SK-N-SH (cell line): Measurements from ENCODE around the gene ABCA1.

ENCODE experiments used
- CTCF ChIP-seq: fragments of 200-600 bp; sonication (generic); IDR thresholded peaks from 2 replicates; pipeline ENCODE4 v1.6.1; 2017; ENCODE audit warnings: antibody characterized with exemption, mild to moderate bottlenecking, moderate library complexity
- EZH2phosphoT487 ChIP-seq: fragments of 200-600 bp; sonication (generic); IDR thresholded peaks from 2 replicates; pipeline ENCODE4 v1.6.1; 2017; ENCODE audit warnings: low read depth, mixed run types, mild to moderate bottlenecking, antibody characterized with exemption, moderate library complexity, borderline replicate concordance
- GATA2 ChIP-seq: sonication (generic); formaldehyde crosslinking; IDR thresholded peaks from 2 replicates; pipeline ENCODE4 v1.5.0; 2020; ENCODE audit warnings: mild to moderate bottlenecking, missing genetic modification reagents
- POLR2AphosphoS5 ChIP-seq: IDR thresholded peaks from 2 replicates; pipeline ENCODE4 v1.6.1; 2012; ENCODE audit warnings: low read depth, low read length
- REST ChIP-seq: IDR thresholded peaks from 2 replicates; pipeline ENCODE4 v1.6.1; 2012; ENCODE audit warnings: mild to moderate bottlenecking, low read depth, low read length, moderate library complexity
- SIN3A ChIP-seq: IDR thresholded peaks from 2 replicates; pipeline ENCODE4 v1.6.1; 2012; ENCODE audit warnings: low read depth, mild to moderate bottlenecking, low read length, moderate library complexity, borderline replicate concordance
- TF ChIP-seq, protein P1 (sequence below): IDR thresholded peaks from 2 replicates; pipeline ENCODE4 v1.4.0; 2012; ENCODE audit warnings: low read depth

DNA sequence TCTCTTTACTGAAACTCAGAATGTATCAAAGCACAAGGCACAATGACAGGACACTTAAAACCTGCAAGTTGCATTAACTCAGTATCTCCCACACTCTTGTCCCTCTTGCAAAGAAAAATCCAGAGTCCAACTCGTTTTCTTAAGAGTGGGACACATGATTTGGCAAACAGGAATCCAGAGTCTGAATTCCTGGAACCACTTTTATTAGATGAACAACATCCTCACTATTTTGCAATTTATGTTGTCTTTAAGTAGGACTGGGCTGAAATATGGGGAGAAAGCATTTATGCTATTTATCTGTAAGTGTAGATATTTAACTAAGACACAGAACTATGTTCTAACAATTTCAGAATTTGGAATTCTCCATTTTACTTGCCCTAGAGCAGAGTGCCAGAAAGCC lies 69.1 kb downstream of the ABCA1 start:
- TF ChIP-seq CTCF (no peak), REST (no peak), POLR2AphosphoS5 (no peak), GATA2 (no peak), SIN3A (no peak), EZH2phosphoT487 (no peak)
- TF ChIP-seq, protein P1, sequence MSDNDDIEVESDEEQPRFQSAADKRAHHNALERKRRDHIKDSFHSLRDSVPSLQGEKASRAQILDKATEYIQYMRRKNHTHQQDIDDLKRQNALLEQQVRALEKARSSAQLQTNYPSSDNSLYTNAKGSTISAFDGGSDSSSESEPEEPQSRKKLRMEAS: no peak
